Prostate gland (tissue), 2 donors: ENCODE data around the gene FLYWCH1. TPM values are rescaled to one million over a fixed set of nuclear protein-coding genes. Genes with fewer than 3 reads are reported as not detected.
A peak's percentile ranks its signal among the peaks of the same experiment; 100 is the strongest.

Source experiments
- DNase-seq: peaks from one replicate; pipeline ENCODE4 v3.0.0-alpha.2; 2019; ENCODE audit warnings: low spot score
- H3K27ac ChIP-seq, 2 donors: fragments of 200-600 bp; sonication (generic); 2 replicates each; pipeline ENCODE4 v1.5.1; 2017 to 2019
- H3K27me3 ChIP-seq: fragments of 200-600 bp; sonication (generic); replicated peaks from 2 replicates; pipeline ENCODE4 v1.5.1; 2019; ENCODE audit not compliant: insufficient read depth
- H3K36me3 ChIP-seq, 2 donors: fragments of 200-600 bp; sonication (generic); 1 replicate in 1 of 2; 2 replicates in 1 of 2; pipeline versions ENCODE4 v1.5.1 to v1.8.1; 2017 to 2019
- H3K4me1 ChIP-seq: fragments of 200-600 bp; sonication (generic); replicated peaks from 2 replicates; pipeline ENCODE4 v1.5.1; 2019
- H3K4me3 ChIP-seq, 2 donors: fragments of 200-600 bp; sonication (generic); 2 replicates each; pipeline ENCODE4 v1.5.1; 2017 to 2019
- H3K9me3 ChIP-seq: fragments of 200-600 bp; sonication (generic); 2 replicates; pipeline ENCODE4 v1.5.1; 2017
- CTCF ChIP-seq, 4 experiments: fragments of 200-600 bp in 2 of 4; fragments of 450-650 bp in 2 of 4; sonication (generic) in 2 of 4; IDR thresholded peaks; 1 replicate in 3 of 4; 2 replicates in 1 of 4; pipeline ENCODE4 v1.5.1; 2016 to 2019; ENCODE audit warnings: antibody characterized with exemption in 4 of 4, mild to moderate bottlenecking in 2 of 4, moderate library complexity in 2 of 4
- POLR2A ChIP-seq: fragments of 450-650 bp; IDR thresholded peaks from one replicate; pipeline ENCODE4 v1.6.1; 2016; ENCODE audit warnings: antibody characterized with exemption, mild to moderate bottlenecking
- POLR2AphosphoS5 ChIP-seq: sonication (generic); formaldehyde crosslinking; IDR thresholded peaks from one replicate; pipeline ENCODE4 v1.6.1; 2017; ENCODE audit warnings: antibody characterized with exemption
- WGBS: methylation state at CpG from one replicate; pipeline ENCODE4 v1.1.5; 2018; 5-methylcytosine and 5-hydroxymethylcytosine counted together
- intact Hi-C: fragments of 100-400 bp; cut with DNase I; formaldehyde crosslinking; loops from one replicate; pipeline ENCODE4 v1.14.2; 2022
- total RNA-seq, 2 donors: library from RNA; depleted of rRNA; stranded (reverse); fragments of >200 nt; gene quantifications; one replicate each; pipeline ENCODE4 v1.1.0, GENCODE V29; 2016

FLYWCH1 gene
- total RNA-seq, 2 donors from 2014 or later, result 53.0 to 55.6 TPM

- Histone ChIP-seq H3K27me3 (no peaks in the 10 kb centered on the region), H3K4me1 (peaks cover 10% of the 10 kb centered on the region), H3K4me3 (no peak overlapping the region), H3K27ac (peak overlapping the region in 1 of 2 donors; percentile 26), H3K36me3 (peaks cover 0 to 7% of the 10 kb centered on the region in 2 donors), H3K9me3 (no peaks in the 10 kb centered on the region)
- intact Hi-C loops, result loop anchor here (5.0 kb wide), 1 partner anchor 53 kb away; no protein-coding TSS in a partner anchor
- WGBS, result 45% methylated on average over 42 of the region's 42 CpGs
- no peak for DNase-seq
- TF ChIP-seq CTCF (IDR thresholded peaks at IDR 0.05) (no peak), POLR2AphosphoS5 (peak; percentile 15), POLR2A (no peak)
Measured at GRCh38 chr16:2924901-2925755, 13.4 kb downstream of the FLYWCH1 start.

- H3K4me1 ChIP-seq, result peaks cover 10% of the 10 kb centered on the region
- no peak overlapping the region for H3K4me3 ChIP-seq
- WGBS, result 47% methylated on average over 9 of the region's 9 CpGs
- TF ChIP-seq CTCF (IDR thresholded peaks at IDR 0.05) (no peak), POLR2A (no peak), POLR2AphosphoS5 (no peak)
- no peaks in the 10 kb centered on the region for H3K27me3 ChIP-seq
- no peaks in the 10 kb centered on the region for H3K9me3 ChIP-seq
- peaks cover 0 to 14% of the 10 kb centered on the region in 2 donors for H3K36me3 ChIP-seq
- no peak for DNase-seq
- intact Hi-C loops, result loop anchor here (5.0 kb wide), 1 partner anchor 54 kb away; no protein-coding TSS in a partner anchor
- H3K27ac ChIP-seq, result peak overlapping the region; percentile 48 to 74
Measured at GRCh38 chr16:2925951-2926649, 14.4 kb downstream of the FLYWCH1 start.

- intact Hi-C loops, result loop anchor here (5.0 kb wide), 1 partner anchor 54 kb away; no protein-coding TSS in a partner anchor
- peak overlapping the region; percentile 48 to 74 for H3K27ac ChIP-seq
- TF ChIP-seq POLR2AphosphoS5, result no peak
- TF ChIP-seq POLR2A, result no peak
- TF ChIP-seq CTCF (IDR thresholded peaks at IDR 0.05), result no peak
Measured at GRCh38 chr16:2926650-2926999, 14.9 kb downstream of the FLYWCH1 start.

GRCh38 chr16:2927010-2927646, 15.4 kb downstream of the FLYWCH1 start:
- peaks cover 0 to 14% of the 10 kb centered on the region in 2 donors for H3K36me3 ChIP-seq
- peak; percentile 86 for DNase-seq
- WGBS, result 8% methylated on average over 19 of the region's 19 CpGs
- peaks cover 10% of the 10 kb centered on the region for H3K4me1 ChIP-seq
- peak; percentile 89 to 98 (median 97) for TF ChIP-seq CTCF (IDR thresholded peaks at IDR 0.05)
- no peak for TF ChIP-seq POLR2A
- TF ChIP-seq POLR2AphosphoS5, result peak; percentile 79
- H3K27ac ChIP-seq, result peak overlapping the region; percentile 48 to 74
- H3K27me3 ChIP-seq, result no peaks in the 10 kb centered on the region
- intact Hi-C loops, result loop anchor here (5.0 kb wide), 1 partner anchor 55 kb away; no protein-coding TSS in a partner anchor
- H3K4me3 ChIP-seq, result no peak overlapping the region
- H3K9me3 ChIP-seq, result no peaks in the 10 kb centered on the region

More at GRCh38 chr16:2926650-2926999, 14.9 kb downstream of the FLYWCH1 start:
- Histone ChIP-seq H3K9me3 (no peaks in the 10 kb centered on the region), H3K27me3 (no peaks in the 10 kb centered on the region), H3K4me3 (no peak overlapping the region), H3K4me1 (peaks cover 10% of the 10 kb centered on the region), H3K36me3 (peaks cover 0 to 14% of the 10 kb centered on the region in 2 donors)
- WGBS, result 76% methylated on average over 5 of the region's 5 CpGs
- no peak for DNase-seq
